Suppressor macrophage treated with lipopolysaccharide for 4 hours (primary cell): ENCODE measurements around the gene SSBP3.
"Not testable (repeated sequence)": the region's sequence is repeated elsewhere in the genome, so short reads cannot be mapped to it uniquely, and the experiment has no call there.

ENCODE experiments used
- DNase-seq: peaks from one replicate; pipeline ENCODE4 v3.0.0-alpha.2; 2020

Gene SSBP3

DNA sequence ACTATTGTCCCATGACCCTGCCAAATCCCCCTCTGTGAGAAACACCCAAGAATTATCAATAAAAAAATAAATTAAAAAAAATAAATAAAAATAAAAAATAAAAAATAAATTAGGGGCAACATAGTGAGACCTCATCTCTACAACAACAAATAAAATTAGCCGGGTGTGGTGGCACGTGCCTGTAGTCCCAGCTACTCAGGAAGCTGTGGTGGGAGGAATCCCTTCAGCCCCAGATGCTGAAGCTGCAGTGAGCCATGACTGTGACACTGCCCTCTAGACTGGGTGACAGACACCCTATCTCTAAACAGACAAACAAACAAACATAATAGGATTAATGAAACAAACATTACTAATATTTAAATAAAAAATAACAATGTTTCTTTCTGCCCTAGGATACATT lies 171.9 kb downstream of the SSBP3 start:
- no peak for DNase-seq

DNA sequence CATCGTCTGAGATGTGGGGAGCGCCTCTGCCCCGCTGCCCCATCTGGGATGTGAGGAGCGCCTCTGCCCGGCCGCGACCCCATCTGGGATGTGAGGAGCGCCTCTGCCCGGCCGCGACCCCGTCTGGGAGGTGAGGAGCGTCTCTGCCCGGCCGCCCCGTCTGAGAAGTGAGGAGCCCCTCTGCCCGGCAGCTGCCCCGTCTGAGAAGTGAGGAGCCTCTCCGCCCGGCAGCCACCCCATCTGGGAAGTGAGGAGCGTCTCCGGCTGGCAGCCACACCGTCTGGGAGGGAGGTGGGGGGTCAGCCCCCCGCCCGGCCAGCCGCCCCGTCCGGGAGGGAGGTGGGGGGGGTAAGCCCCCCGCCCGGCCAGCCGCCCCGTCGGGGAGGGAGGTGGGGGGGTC lies 173.0 kb downstream of the SSBP3 start:
- DNase-seq: not testable (repeated sequence)

DNA sequence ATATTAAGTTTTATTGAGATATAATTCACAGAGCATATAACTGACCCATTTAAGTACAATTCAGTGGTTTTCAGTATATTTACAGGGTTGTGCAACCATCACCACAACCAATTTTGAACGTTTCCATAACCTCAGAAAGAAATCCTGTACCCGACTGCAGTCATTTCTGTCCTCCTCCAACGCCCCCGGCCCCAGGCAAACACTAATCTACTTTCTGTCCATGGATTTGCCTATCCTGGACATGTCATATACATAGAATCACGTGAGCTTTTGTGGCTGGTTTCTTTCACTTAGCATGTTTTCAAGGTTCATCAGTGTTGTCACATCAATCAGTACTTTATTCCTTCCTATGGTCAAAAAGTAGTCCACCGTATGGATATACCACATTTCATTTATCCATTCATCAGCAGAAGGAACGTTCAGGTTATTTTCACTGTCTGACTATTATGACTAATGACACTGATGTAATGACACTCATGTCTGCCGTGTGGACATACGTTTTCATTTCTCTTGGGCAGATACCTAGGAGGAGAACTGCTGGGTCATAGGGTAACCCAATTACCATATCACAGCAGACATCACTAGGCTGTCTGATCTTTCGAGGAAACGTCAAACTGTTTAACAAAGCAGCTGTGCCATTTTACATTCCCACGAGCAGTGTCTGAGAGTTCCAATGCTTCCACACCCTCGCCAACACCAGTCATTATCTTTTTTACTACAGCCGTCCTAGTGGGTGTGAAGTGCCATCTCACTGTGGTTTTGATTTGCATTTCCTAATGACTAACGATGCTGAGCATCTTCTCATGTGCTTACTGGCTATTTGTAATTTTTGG lies 175.5 kb downstream of the SSBP3 start:
- peak; percentile 77 for DNase-seq

DNA sequence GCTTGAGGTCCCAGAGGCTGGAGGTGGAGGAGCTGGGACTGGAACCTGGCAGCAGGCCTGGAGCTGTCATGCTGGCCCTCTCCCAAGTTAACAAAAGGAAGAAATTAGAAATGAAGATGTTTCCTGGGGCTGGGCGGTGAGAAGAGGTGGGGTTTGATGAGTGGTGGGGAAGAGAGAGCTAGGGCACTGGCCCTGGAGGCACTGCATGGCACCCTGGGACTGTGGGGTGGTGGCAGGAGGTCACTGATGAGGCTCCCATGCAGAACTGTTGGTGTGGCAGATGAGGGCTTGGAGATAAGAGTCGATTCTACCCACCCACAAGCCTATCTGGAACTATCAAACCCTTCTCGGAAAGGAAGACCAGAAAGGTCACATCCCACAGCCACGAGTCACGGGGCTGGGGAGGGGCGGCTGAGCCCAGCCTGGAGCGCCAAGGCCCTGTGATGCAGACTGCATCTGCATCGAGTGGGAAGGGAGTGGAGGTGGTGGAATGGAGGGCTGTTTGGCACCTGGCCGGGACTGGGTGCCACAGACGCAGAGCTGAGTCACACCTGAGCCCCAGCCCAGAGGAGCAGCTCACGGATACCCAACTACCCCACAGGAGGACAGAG lies 176.8 kb downstream of the SSBP3 start:
- DNase-seq: peak; percentile 74

DNA sequence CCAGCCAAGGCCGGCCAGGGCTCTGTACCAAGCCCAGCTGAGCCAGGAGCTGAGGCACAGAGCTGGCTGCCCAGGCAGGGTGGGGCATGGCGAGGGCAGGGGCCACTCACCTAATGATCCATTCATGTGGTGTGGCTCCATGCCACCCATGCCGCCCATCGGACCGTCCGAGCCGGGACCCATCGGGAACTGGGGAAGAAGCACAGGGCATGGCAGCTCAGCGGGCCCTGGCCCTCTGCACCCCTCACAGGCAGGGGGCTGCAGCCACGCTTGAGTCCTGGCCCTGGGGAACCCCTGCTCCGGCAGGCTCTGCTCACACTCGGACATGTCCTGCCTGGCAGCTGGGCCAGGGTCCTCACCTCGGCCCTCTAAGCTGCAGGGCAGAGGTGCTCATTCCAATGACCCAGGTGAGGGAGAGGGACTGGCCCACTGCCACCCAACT lies 177.5 kb downstream of the SSBP3 start:
- DNase-seq: no peak

DNA sequence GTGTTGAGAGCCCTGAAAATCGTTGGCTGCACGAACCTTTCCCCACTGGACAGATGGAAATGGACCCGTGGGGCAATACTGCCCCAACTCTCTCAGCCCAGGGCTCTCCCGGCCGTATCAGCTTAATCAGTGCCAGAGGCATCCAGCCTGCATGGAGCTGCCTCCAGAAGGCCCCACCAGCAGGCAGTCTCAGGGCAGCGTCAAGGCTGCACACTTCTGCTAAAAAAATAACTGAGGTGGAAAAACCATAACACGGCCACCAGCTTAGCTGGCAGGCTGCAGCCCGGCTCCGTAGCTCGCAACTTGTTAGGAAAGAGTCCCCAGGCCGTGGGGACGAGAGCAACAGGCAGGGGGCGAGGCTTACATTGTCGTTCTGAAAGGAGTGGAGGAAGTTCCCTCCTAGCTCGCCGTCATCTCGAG lies 178.3 kb downstream of the SSBP3 start:
- DNase-seq: peak; percentile 64

DNA sequence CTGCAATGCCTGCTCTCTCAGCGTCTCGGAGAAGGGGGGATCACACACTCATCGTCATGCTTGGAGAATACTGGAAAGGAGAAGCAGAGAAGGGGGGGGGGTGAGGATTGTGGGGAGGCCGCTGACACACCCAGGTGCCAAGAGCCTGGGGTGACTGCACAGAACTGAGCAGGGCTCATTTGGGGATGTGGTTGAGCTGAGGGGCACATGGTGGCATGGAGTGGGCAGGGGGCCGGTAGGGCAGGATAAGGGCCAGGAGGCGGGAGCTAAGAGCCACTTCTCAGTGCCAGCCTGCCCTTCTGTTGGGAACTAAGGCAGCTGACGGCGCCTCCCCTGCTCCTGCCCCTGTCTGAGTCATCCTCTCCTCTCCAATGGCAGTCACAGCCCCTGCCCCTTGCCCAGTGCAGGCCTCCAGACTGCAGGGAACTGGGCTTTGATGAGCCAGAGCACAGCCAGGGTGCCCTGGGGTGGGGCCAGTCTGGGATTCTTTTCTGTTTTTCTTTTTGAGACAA lies 179.0 kb downstream of the SSBP3 start:
- peak; percentile 84 for DNase-seq

DNA sequence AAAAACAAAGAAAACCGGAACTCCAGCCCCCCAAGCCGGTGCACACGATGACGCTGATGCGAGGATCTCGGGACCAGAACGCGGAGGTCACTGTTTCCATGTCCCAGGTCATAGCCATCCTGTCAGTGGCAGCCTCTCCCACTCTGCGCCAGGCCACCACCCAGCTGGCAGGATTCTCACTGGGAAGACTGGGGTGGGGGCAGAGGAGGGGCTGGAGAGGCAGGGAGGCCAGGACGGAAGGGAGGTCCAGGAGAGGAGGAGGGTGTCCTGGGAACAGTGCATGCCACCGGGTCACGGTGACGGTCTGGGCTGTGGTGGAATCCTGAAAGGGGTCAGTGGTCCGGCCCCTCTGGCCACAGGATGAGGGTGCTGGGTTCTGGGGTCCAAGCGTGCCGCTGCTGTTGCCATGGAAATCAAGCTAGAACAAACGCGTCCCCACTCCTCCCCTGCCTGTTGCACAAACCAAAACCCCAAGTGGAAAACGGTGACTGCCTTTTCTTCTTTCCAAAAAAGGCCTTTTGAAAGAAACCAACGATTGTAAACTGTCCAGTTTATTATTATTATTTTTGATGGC lies 180.1 kb downstream of the SSBP3 start:
- DNase-seq: no peak

DNA sequence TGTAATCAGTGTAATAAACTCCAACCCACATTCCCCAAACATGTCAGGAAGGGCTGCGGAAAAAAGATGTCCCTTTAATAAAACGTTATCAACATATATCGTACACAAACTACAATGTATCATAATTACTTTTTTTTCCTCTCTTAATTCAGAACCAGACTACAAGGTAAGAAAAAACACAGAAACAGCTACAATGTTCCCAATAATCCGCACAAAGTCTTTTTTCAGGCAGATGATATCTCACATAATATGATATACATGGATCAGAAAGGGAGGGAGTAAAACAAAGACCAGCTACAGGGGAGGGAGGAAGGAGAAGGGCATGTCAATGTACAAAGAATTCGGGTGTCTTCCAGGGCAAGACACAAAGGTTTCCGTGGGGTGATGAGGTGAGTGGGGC lies 180.8 kb downstream of the SSBP3 start:
- no peak for DNase-seq

DNA sequence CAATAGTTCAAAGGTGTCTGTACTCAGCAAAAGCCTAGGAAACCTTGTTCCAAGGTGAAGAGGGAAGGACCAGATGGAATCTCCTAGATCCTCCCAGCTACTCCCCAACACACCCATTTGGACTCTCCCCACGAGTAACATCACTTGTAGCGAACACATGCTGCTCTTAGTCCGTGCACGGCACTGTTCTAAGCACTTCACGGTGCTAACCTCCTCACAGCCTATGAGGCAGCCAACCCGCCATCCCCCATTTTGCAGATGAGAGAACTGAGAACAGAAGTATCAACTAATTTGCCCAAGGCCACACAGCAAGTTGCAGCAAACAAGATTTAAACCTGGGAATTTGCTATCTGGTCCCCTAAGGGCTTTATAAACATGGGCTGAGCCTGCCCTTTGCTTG lies 182.0 kb downstream of the SSBP3 start:
- no peak for DNase-seq

DNA sequence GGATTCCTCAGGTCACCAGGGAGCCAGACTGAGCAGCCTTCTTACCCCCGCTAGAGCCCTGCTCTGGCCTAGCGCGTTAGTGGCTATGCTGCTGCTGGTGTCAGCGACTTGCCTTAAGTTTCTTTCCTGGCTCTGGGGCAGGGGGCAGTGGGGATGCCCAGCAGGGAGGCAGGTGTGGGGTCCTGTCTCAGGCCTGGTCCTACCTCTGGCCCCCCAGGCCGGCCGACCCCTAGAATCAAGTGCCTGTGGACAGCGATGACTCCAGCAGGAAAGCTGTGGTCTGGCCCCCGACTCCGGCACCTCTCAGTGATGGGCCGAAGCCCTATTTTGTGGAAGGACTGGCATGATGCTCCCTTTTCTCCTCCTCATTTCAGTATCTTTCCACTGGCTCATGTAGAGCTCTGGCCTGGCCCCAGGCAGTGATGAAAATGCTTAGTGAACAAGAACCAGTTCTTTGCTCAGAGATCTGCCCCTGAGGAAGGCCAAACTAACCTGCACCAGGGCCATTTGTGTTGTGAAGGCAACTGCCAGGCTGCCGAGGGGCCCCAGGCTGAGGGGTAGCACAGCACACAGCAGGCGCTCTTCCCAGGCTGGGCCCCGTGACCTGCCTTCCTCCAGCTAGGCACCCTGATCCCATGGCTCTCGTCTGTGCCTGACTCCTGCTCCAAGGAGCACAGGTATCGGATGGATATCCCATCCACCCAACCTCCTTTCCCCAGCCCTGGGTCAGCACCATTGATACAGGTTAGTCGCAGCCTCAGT lies 182.6 kb downstream of the SSBP3 start:
- DNase-seq: no peak

DNA sequence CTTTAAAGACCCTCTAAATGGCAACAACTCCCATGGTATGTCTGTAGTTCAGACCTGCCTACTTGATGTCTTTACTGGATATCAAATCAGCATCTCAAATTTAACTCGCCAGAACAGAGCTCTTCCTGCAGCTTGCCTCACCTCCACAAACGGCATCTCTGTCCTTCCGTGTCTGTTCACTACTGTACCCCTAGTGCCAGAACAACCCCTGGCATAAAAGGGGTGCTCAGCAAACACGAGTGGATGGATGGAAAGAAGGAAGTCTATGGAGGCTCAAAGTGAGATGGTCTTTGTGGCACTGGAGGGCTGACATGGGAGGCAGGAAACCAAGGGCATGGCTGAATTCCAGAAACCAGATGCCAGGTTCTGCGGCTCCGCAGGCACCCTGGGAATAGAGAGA lies 183.5 kb downstream of the SSBP3 start:
- DNase-seq: no peak

DNA sequence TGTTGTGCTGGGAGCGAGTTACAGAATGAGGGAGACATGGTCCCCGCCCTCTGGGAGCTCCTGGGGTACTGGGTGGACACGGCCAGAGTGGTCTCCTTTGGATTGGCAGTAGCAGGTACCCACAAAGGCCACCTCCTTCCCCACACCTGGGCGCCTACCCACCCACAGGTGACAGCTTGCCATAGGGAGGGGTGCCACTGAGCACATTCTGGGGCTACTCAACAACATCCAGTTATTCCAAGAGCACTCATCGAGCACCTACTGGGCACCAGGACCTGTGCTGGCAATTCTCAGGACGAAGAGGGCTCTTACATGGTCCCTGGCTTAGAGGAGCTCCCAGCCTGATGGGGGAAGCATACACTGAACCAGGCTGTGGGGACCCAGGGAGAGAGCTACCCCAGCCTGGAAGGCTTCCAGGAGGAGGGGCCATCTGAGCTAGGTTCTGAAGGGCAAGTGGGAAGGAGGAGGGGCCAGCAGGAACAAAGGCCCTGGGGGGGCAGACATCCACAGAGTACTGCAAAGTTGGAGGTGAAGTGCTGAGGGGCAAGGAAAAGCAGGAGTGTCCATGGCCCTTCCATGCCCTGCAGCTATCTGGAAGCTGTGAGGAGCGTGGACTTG lies 184.2 kb downstream of the SSBP3 start:
- no peak for DNase-seq

DNA sequence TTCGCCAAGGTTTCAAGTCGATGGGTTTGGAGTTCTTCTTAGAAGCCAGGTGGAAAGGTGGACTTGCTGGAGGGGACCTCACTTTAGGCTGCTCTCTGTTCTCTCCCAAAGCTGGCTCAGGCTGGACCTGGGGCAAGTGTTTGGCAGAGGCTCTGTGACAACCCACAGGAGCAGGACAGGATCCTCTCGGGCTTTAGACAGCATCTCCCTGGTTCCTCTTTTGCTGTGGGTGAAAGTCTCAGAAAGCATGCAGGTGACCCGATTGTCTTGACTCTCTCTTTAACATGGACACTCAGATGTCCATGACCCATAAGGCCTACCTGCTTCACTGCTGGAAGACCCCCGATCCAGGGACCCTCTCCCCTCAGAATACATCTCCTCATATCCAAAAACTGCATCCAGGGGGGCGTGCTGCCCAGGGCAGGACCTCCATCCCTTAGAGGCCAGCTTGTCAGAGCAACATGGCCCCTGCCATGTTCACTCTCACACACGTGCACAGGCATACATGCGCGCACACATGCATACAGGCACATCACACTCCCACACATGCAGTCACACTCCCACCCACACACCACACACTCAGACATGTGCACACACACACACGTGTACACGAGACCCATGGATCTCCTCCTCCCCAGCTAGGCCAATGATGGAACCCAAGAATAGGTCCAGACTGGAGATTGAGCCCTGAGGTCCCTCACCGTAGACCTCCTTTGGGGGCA lies 184.9 kb downstream of the SSBP3 start:
- no peak for DNase-seq

DNA sequence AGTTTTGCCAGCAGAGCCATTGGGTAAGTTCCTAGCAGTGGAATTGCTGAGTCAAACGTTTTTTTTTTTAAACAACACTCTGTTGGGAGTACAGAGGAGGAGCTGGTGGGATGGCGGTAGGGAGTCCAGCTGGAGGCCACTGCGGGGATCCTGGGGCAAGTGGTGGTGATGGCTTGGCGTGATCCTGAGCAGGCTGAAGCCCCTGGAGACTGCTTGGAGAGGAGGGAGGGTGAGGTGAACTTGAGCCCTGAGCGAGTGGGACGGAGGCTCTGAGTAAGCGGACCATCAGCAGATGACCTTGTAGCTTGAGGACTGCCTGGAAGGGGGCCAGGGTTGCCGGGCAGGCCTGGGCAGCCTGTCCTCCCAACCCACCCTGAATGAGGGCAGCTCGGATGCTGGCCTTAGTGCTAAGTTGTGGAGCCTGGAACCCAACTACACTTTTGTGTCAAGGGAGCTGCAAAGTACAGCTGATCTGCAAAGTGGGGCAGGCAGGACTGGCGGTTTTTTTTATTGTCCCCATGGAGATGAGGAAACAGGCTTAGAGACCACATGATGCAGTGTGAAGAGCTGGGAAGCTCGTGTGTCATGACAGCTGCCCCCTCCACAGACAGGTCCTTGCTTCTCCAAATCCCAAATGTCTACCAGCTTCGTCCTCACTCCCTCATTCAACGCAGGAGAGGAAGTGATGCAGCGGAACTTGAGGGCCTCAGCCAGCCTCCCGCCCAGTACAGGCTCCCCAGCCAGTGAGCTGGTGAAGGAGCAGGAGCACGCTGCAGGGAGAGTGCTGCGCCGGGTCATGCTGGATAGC lies 186.0 kb downstream of the SSBP3 start:
- peak; percentile 87 for DNase-seq

DNA sequence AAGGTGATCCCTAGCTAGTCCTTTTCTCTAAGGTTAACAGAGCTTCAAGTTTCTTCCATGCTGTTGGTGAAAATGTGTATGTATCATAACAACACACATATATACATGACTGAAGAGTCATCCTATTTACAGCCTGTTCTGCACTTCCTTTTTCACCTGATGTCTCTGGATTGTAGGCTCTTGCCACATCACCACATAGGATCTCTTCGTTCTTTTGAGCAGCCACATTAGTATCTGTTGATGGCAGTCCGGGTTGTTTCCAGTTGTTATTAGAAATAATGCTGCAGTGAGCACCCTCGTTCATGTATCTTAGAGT lies 186.5 kb downstream of the SSBP3 start:
- no peak for DNase-seq

DNA sequence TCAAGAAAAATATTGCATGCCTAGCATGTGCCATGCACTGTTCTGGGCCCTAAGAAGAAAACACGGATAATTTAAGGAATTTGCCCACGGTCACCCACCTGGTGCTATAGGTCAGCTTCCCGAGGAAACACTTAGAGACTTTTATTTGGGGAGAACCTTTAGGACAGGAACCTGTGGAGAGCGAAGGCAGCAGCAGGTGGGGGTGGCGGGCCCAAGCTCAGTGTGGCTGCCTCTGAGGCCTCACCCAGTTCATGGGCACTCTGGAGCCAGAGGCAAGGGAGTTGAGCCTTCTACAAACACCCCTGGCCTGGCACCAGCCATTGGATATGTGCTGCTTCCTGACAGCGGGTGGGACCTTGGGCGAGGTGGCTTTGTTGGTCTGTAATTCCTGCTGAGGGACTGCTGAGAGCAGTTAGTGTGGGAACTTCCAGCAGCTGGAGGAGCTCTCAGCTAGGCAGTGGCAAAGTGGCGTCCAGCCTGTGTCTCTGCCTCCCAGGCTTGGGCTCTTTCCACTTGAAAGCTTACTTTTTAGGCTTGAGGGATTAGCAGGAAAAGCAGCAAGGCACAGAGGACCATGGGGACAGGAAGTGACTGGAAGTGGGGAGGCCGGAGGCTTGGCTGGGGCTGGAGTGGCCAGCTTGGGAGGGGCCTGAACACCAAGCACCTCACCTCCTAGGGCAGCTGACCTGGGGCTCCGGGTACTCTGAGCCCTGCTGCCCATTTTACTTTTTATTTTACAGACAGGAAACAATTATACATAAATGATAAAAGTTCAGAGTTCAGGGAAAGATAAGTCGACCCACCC lies 187.1 kb downstream of the SSBP3 start:
- DNase-seq: no peak

DNA sequence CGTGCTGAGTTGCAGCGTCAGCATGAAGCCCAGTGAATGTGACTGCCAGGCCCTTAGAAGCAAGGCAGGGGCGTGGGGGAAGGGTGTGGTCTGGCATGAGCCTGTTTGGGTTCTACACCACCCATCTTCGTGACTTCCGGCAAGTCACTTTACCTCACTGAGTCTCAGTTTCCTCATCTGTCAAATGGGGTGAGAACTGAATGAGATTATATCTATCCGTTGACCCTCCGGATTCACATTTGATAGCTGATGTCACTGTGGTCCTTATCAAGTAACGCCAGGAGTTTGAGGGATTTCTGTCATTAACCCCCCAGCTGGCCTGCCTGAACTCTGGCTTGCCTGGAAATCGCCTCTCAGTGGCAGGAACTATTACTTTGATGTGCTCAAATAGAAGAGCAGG lies 190.7 kb downstream of the SSBP3 start:
- DNase-seq: no peak

DNA sequence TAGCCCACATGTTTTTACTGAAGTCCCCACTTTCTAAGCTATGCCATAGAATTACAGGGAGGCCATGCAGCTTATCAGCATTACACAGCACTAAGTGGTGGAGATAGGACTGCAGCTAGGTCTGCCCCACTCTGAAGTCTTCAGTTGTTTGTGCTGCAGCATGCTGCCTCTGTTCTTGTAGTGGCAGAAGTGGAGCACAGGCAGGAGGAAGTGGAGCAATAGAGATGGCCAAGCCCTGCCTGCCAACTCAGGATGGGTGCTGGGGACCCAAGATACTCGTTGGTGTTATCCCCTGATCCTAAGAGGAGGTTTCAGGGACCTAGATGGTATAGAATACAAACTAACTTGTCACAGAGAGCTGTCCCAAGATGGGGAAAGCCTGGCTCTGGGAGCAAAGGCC lies 193.3 kb downstream of the SSBP3 start:
- DNase-seq: no peak

DNA sequence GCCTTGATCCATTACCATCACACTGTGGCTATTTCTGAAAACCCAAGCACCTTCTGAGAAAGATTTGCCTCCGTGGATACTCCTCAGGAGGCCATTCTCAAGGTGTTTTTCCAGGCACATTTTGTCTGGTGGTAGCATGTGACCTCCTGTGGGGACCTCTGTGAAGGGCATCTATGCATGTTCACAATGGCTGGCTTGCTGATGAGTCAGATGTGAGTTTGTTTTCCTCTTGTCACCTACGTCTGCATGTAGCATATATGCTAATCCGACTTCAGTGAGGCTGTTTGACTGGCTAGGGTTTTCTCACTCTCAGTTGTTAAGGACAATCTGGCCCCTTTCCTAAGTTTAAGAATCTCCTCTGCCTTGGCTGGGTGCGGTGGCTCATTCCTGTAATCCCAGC lies 198.3 kb downstream of the SSBP3 start:
- not testable (repeated sequence) for DNase-seq

DNA sequence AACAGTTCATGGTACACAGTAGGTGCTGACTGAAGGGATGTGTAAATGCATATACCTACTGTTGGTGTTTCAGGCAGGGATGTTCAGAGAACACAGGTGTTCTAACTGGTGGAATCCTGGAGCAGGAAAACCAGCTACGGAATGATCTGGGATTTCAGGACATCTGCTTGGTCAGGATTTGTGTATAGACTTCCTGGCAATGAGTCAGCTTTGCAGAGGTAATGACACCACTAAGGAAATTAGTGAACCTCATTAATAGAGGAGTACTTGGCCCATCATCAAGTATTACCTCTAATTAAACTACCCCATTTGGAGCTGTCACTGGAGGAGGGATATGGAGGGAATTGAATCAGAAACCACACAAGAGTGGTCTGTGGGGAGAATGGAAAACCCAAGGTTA lies 198.9 kb downstream of the SSBP3 start:
- no peak for DNase-seq
